ENCODE results near the gene BOLA3.

- peak in 1 of 6 experiments; percentile 38 for TF ChIP-seq CTCF (IDR thresholded peaks at IDR 0.05)
- no peak for TF ChIP-seq POLR2A (IDR thresholded peaks at IDR 0.05)
Observed at GRCh38 chr2:74142340-74142739, 5.4 kb downstream of the BOLA3 start.
